DMS53 (cell line): Measurements from ENCODE around the gene BCAR1.
A peak's percentile ranks its signal among the peaks of the same experiment; 100 is the strongest.
"Not testable (repeated sequence)": the region's sequence is repeated elsewhere in the genome, so short reads cannot be mapped to it uniquely, and the experiment has no call there.

Experiments
- DNase-seq: peaks from one replicate; lab custom pipeline; 2025; lab: John Stamatoyannopoulos, UW

The BCAR1 gene

DNA sequence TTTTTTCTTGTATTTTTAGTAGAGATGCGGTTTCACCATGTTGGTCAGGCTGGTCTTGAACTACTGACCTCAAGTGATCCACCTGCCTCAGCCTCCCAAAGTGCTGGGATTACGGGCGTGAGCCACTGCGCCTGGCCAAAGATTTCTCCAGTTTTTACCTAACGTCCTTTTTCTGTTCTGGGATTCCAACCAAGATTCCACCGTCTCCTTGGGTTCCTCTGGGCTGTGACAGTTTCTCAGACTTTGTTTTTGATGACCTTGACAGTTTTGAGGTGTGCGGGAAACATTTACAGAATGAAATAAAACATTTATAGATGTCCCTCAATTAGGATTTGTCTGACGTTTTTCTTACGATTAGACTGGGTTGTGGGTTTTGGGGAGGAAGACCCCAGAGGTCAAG lies 17.9 kb upstream of the BCAR1 start:
- DNase-seq: not testable (repeated sequence)

DNA sequence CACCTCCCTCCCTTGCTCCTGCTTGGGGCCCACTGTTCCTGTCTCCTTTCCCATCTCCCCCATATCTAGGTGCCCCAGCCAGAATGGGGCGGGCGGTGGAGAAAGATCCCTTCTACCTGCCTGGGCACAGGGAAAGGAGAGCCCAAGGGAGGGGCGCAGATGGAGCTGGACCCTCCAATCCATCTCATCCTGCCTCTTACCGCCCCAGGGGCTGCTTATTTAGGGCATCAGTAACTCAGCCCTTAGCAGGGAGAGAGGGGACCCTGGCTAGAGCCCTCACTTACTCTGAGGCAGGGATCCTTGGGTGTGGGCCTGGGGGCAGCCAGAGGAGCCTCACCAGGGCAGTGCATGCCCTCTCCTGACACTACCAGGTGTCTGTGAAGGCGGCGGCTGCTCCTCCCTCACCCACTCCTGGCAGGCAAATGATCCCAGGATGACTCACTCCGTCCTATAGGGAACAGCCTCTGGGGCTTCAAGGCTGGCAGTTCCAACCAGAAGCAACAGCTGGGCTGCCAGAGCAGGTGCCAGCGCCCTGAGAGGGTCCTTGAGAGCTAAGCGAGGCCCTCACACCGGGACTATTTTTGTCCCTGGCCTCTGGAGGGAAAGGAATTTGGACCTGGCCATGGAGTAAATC lies 16.3 kb upstream of the BCAR1 start:
- DNase-seq: peak; percentile 97

DNA sequence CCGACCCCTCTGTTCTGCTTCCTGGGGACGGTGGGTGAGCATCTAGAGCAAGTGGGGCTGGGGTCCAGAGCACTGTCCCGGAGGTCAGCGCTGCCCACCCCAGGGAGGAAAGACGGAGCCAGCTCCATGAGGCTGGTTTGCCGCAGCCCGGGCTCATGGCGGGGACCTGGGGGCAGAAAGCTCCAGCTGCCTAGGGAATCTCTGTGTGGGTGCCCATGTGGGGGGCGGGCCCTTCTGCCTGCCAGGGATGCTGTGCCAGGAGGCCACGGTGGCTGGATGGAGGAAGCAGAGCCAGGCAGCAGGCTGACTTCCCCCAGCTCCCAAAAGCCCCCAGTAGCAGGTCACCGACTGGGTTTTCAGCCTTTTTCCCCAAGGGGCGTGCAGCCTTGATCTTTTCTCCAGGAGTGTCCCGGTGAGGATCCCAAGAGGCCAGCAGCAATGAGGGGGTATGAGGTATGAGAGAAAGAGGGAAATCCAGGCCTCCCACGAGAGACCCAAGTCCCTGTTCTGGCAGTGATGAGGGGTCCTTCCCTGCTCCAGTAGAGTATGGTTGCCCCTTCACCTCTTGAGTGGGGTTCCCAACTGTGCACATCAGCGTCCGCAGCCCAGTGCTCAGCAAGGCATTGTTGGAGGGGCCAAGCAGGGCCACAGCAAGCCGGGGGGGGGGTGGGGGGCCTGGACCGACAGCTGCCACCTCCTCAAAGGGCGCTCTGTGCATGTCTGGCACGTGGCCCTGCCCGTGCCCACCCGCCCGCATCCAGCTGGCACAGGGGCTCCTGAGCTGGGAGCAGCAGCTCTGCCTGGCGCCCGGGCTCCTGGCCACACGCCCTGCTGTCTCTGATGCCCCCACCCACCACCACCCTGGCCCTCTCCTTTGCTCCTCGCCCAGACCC lies 15.6 kb upstream of the BCAR1 start:
- DNase-seq: peak; percentile 31

DNA sequence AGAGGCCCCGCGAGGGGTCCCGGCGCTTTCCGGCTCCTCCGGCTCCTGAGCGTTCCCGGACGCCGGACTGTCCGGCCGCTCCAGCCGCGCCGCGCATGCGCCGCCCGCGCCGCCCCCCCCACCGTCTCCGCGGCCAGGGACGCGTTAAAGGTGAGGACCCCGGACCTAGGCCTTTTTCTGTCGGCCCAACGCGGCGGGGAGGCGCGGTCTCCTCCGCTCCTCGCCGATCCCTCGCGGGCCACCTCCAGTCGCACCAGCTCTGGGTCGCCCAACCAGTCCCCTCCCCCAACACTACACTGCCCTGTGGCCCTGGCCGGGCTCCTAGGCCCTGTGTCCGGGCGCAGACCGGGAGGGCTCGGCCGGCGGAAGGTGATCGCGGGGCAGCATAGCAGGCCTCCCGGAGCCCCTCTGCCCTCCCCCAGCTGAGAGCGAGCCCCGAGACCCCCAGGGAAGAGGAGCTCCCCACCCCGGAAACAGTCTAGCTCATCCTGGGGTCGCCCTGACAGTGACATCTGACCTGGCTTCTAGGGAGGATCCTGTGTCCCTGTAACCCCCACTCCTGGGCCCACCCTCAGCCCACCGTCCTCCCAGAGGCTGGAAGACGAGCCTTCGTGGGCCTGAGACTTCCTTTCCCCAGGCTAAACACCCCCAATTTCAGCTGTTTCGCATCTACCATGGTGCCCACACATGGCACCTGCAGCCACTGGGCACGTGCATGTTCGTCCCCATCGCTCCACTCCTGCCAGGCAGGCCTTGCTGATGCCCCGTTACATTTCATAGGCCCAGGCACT lies 14.7 kb upstream of the BCAR1 start:
- DNase-seq: peak; percentile 88

DNA sequence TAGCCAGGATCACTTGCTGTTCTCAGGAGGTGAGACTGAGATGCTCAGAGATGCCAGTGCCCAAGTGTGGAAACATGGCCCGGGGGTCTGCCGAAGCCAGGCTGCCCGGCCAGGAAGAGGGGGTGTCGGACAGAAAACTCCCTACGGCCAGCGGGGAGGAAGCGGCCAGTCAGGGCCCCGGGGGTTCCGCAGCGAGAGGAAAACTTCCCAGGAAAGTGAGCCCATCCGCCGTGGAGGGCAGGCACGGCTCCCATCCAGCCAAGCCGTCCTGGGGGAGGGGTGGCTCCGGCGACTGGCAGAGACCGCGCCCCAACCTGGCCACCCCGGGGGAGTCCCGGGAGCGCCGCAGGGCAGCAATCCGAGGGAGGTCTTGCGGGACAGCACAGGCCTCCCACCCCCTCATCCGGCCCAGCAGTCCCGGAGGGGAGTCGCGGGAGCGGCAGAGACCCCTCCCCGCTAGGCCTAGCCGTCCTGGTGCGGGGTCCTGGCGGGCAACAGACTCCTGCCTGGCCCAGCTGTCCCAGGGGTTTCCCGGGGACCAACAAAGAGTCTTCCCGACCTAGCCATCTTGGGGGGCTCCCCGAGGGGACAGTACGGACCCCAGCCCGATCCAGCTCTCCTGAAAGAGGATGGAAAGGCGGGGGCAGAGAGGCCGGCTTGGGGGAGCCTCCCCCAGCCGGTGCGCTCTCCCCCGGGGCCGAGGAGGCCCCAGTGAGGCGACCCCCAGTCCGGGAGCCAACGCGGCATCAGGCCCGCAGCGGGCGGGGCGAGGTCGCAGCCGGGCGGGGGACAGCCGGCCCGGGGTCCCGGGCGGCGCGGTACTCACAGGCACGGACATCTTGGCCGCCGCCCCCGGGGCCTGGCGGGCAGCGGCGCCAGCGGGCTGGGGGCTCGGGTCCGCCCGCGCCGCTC lies 13.8 kb upstream of the BCAR1 start:
- peak; percentile 54 for DNase-seq

DNA sequence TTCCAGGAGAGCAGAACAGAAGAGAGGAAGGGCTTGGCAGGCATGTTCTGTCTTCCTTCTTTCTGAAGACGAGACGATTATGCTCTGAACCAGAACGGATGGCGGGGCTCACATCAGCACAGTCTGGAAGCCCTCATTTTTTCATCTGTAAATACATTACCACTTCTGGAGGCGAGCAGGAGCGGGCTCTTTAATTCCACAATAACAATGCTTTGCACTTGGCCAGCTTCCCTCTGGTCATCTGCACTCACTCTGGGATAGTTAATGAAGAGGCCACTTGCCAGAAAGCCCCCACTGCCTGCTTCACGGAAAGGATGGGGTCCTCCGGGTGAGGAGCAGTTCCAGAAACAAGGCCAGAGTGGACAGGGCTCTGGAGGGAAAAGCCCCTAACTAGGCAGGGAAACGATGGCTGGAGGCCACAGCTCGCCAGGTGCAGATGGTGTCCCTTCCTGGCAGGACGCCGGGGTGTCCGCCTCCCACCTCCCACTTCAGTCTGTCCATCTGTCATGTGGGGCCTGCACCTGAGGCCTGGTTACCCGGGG lies 13.1 kb upstream of the BCAR1 start:
- DNase-seq: peak; percentile 55

DNA sequence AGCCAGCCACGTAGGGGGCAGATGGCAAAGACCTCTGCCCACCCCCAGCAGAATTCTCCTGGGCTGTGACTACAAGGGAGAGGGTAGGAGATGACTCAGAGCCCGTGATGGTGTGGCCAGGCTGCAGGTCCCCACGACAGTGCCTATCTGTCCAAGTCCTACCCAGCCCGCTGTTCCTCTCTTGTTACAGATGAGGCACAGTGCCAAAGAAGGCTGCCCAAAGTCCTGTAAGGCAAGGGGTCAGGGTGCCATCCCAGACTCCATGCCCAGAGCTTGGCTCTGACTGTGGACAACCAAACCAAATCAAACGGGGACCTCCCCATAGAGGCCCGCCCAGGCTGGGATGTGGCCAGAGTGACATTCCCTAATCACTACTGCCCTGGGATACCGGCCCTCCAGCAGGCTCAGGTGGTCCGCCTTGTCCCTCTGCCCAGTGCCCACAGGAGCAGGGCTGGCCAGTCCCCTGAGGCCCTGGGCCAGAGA lies 12.6 kb upstream of the BCAR1 start:
- no peak for DNase-seq

DNA sequence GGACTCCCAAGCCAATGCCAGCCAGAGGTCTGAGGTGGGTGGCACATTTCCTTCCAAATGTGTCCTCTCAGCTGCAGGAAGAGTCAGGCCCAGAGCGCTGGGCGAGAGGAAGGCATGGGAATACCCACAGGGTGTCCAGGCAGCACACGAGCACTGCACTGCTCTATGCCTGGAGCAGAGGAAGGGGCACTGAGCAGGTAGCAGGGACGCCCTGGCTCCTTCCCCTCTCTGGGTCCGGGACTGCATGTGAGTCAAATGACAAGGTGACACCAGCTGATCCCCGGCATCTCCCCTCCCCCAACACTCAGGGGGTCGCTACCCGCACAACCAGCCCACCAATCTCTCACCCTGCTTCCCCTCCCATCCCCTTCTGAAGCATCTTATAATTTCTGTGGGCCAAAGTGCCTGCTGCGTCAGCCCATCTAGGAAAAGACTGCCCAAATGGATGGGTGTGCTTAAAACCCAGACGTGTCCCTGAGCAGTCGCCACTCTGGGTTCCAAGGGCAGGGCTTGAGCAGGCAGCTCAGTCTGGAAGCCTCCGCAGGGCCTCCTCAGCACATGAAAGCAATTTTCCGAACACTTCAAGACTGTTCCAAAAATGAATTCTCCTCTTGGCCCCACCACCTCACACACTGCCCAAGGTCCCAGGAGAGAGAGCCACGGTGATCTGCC lies 12.0 kb upstream of the BCAR1 start:
- DNase-seq: no peak

DNA sequence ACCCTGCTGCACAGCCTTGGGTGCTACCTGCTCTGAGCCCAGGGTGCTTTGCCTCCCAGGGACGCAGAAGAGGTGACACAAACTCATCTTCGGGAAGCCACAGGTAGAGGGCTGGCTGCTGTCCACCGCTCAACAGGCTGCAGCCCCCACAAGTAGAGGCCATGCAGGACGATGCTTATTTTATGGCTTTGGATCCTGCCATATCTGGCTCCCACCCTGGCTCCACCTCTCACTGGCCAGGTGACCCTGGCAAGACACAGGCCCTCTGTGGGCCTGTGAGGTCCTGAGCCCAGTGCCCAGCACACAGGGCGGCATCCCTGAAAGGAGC lies 11.3 kb upstream of the BCAR1 start:
- DNase-seq: no peak

DNA sequence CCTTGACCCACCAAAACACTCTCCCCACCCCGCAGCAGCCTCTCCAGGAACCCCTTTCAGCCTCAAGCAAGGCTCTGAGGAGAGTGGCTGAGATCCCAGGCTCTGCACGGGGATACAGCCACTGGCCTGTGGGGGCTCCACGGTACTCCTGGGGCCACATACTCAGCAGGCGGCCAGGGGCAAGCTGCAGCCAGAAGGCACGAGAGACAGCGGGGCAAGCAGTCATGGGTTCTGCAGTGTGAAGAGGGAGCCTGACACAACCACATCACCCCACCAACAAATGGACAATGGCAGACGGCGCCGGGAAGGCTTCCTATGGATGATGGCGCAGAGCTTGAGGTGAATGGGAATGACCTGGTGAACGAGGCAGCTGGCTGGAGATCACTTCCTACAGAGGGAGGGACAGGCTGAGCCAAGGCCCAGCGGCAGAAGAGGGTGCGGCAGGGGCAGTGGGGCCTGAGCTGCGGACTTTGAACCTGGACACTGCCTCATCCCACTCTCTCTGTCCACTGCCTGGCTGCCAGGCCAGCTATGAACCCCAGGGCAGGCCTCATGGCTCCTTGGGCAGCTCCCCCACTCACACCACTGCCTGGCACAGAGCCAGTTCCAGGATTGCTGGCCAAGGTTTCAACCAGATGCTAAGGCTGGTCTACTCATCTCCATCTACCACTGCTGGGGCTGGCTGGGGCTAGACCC lies 10.8 kb upstream of the BCAR1 start:
- no peak for DNase-seq

DNA sequence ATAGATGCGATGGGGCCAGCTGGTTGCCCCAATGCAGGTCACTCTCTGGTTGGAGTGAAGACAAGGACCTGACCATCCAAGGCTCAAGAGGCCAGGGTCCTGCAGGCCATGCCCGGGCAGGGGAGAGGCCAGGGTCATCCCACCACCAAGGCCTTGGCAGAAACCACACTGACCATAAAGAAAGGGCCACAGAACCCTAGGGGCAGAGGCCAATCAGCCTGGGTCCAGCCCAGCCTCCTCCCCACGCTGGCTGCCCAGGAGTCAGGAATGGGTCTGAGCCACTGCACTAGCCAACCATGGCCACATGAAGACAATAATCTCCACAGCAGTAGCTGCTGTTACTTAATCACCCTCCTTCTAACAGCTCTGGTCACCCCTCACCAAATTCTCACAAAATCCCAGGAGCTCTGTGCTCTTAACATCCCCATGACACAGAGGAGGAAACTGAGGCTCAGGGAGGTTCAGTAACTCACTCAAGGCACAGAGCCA lies 10.2 kb upstream of the BCAR1 start:
- no peak for DNase-seq

DNA sequence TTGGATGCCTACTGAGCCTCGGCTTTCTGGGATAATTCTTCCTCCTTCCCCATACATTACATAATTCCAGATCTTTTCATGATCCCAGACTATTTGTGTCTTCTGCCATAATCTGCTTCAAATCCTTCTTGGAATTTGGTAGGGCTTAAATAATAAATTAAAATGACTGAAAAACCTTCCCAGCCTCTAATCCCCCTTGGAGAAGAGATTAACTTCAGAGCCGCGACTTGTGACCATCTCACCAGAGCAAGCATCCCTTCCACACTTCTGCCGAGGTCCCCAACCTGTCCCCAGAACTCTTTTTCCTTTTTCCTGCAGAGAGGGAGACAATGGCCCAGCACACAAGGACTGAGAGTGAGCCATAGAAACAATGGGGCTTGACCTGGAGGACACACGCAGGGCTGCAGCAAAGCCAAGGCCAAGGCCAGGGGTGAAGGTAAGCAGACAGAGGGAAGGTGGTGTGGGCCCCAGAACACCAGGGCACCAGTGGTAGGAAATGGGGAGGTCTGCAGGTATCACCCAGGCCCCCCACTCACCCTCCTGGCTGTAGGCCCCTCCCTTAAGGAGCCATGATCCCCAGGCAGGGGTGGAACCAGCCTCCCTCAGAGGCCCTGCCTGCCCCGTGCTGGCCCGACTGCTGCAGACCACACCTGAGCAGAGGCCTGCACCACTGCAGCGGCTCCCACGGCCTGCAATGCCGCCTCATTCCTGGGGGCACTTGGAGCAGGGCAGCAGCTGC lies 9.6 kb upstream of the BCAR1 start:
- DNase-seq: no peak

DNA sequence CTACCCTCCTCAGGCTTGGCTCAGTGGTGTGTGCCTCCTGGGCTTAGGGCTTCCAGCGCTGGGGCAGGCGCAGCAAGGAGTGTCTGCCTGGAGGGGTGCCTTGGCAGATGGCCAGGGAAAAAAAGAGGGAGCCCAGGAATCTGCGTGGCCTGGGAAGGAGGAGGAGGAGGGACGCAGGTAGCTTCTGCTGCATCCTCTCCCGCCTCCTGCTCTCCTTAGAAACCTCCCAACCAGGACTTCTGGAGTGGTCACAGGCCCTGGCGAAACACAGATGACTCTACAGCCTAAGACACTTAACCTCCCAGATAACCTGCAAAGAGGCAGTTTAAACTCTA lies 7.3 kb upstream of the BCAR1 start:
- no peak for DNase-seq

DNA sequence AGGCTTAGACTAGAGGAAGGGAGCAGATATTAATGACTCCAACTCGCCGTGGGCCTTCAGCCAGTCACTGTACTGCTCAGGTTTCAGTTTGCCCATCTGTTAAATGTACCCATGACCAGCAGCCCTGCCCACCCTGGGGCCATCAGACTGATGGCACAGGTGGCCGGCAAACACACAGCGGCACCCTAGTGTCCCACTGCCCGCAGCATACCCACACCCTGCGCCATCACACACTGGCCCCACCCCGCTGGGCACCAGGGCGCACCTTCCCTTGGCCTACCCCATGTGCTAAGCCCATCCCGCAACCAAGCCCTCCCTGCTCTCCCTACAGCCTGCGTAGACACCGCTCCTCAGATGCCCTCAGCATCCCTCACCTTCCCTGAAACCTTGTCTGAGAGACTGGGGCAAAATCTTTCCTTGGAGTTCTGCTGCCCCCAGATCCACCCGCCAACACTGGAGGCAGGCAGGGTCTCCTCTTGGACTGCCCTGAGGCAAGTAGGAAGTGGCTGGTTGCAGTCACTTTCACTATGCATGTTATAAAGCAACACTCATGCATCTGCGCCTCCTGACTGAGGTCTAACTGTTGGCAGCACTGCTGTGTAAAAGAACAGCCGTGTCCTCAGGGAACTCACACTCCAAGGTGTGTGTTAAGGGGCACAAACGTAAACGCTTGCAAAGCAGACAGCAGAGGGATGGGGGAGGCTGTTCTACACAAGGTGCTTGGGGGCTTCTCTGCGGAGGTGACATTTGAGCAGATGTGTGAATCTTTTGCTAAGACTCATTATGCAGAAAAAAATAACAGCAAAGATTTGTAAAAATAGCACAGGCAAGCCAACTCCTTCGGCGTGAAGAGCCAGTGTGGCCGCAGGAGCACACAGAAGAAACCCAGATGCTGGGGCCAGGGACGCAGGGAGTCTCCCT lies 6.7 kb upstream of the BCAR1 start:
- no peak for DNase-seq

DNA sequence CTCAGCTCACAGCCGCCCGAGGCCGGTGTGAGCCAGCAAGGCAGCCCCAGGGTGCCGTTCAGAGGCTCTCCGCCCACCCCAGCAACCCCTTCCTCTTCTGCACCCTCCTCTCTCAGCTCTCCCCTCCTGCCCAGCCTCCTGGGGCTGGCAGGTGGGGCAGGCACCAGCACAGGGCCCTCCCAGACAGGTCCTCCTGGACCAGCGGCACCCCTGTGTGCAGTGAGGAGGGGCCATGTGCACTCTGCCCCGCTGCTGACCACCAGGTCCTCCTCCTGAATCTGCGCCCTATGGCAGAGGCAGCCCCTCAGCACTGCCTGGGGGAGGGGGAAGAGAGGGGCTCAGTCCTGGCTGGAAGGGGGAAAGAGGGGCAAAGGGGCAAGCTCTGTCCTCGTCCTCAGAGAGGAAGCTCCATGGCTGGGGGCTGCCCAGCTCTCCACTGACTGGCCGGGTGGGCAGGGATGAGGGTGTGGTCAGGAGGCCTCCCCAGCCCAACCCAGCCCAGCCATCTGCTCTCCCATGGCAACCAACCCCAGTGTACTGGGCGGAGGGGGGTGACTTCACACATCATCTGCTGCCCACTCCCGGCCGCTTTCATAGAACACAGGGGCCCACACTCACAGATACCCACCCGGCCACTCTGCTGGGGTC lies 5.4 kb upstream of the BCAR1 start:
- DNase-seq: no peak

DNA sequence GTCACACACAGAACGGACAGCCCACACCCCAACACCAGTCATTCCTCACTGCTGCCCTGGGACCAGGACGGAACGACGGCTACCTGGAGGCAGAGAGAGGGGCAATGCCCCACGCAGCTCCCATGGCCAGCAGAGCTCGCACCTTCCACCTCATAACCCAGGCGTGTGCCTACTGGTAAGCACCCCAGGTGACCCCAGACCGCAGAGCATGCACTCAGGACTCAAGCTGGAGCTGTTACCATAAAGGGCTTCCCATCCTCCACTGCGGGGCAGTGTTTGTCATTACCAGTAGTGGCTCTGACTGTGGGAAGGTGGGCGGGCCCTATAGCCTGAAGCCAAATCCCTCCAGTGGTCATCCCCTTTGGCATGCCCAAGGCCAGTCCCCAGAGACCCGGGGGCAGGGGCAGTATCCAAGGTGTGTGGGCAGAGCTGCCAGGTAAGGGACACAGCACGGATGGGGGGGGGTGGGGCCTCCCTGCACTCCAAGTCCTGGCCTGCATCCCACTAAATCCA lies 4.7 kb upstream of the BCAR1 start:
- DNase-seq: no peak

DNA sequence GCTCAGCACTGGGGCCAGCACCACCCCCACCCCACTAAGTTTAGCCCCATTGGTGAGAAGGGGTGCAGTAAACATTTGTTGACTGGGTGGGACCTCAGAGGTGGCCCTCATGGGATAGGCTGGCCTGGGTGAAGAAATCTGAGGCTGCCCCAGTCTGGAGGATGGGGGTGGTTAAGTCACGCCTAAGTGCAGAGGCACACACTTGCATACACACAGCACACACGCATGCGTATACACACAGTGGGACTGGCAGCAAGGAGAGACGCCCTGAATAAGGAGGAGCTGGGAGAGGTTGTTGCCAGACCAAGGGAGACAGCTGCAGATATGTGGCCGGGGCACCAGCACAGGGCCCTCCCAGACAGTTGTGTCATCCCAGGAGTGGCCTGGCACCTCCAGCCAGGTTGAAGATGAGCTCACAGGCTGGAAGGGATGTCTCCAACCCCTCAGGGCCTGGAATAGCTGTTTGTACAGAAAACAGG lies 3.0 kb upstream of the BCAR1 start:
- DNase-seq: peak; percentile 23
